HG03280 (cell line): ENCODE measurements around the gene PLPP1.

ENCODE experiments used
- ATAC-seq: cut with Tn5 transposase; IDR thresholded peaks from one replicate; pipeline ENCODE4 v1.9.1; 2021; ENCODE audit warnings: mild to moderate bottlenecking, moderate library complexity; ENCODE audit not compliant: unreplicated experiment

PLPP1 gene

GRCh38 chr5:55454282-55454681 is 80.5 kb downstream of the PLPP1 start:
- ATAC-seq: no peak

GRCh38 chr5:55453211-55453610 is 81.6 kb downstream of the PLPP1 start:
- no peak for ATAC-seq

- ATAC-seq: no peak
Observed at GRCh38 chr5:55451976-55452375, 82.8 kb downstream of the PLPP1 start.

- no peak for ATAC-seq
Observed at GRCh38 chr5:55450050-55450765, 84.6 kb downstream of the PLPP1 start.

- no peak for ATAC-seq
Observed at GRCh38 chr5:55446640-55447351, 88.0 kb downstream of the PLPP1 start.

GRCh38 chr5:55445791-55446190 is 89.0 kb downstream of the PLPP1 start:
- ATAC-seq: no peak

- ATAC-seq: no peak
Observed at GRCh38 chr5:55441954-55442353, 92.8 kb downstream of the PLPP1 start.

GRCh38 chr5:55441107-55441771 is 93.5 kb downstream of the PLPP1 start:
- ATAC-seq: no peak

GRCh38 chr5:55440188-55440646 is 94.5 kb downstream of the PLPP1 start:
- ATAC-seq: no peak

- ATAC-seq: no peak
Observed at GRCh38 chr5:55438998-55439397, 95.8 kb downstream of the PLPP1 start.

GRCh38 chr5:55437859-55438206 is 96.9 kb downstream of the PLPP1 start:
- no peak for ATAC-seq

- no peak for ATAC-seq
Observed at GRCh38 chr5:55437452-55437851, 97.3 kb downstream of the PLPP1 start.

GRCh38 chr5:55432549-55432948 is 102.2 kb downstream of the PLPP1 start:
- no peak for ATAC-seq

GRCh38 chr5:55429613-55430253 is 105.0 kb downstream of the PLPP1 start:
- no peak for ATAC-seq

- ATAC-seq: no peak
Observed at GRCh38 chr5:55429221-55429612, 105.5 kb downstream of the PLPP1 start.

- no peak for ATAC-seq
Observed at GRCh38 chr5:55427157-55427556, 107.6 kb downstream of the PLPP1 start.

GRCh38 chr5:55426455-55426854 is 108.3 kb downstream of the PLPP1 start:
- no peak for ATAC-seq

GRCh38 chr5:55421074-55421529 is 113.7 kb downstream of the PLPP1 start:
- peak; percentile 93 for ATAC-seq

- ATAC-seq: no peak
Observed at GRCh38 chr5:55418994-55419968, 115.5 kb downstream of the PLPP1 start.

GRCh38 chr5:55416306-55416705 is 118.5 kb downstream of the PLPP1 start:
- no peak for ATAC-seq
